Measurements from ENCODE around the gene MED25. TPM values are rescaled to one million over a fixed set of nuclear protein-coding genes. Genes with fewer than 3 reads are reported as not detected.

The MED25 gene
- total and polyA plus RNA-seq, 9 of the 15 experiments (the other 6 are each of a cell fraction or from before 2014, with no cell fraction given), result 4.1 to 93.9 (median 19.3) TPM

DNA sequence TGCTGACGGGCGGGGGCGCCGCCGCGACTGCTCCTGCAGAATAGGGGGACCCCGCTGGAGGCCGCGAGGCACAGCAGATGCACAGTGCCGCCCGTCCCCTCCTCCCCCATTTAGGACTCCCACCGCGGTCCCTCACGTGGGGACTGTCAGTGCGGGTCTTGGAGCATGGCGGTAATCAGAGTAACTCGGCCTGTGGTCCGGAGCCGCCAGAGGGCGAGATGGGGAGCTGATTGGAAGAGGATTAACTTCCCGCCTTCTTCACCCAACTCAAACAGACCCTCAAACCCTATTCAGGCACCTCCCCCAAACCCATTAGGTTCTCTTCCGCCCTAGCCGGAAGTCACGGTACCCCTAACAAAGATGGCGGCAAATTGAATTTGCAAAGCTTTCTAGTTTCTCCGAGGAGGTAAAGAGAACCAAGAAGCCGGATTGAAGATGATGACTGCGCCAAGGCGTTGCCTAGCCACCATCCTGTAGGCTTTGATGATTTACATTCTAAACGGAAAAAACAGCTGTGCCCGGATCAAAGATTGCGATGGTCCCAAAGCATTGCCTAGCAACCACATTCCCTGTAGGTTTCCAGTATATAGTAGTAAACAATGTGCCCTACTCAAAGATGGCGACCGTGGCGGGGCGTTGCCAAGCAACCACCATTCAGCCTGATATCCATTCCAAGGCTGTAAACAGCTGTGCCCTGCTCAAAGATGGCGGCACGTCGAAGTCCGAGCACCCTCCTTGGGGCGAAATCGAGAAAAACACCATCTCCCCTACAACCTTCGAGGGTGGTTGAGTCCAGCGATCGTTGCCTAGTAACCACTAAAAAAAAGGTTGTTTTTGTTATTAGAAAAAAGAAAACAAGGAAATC is 4.9 kb upstream of the MED25 start, which contains the start of gene FUZ (continued):
- TF ChIP-seq, protein P1, sequence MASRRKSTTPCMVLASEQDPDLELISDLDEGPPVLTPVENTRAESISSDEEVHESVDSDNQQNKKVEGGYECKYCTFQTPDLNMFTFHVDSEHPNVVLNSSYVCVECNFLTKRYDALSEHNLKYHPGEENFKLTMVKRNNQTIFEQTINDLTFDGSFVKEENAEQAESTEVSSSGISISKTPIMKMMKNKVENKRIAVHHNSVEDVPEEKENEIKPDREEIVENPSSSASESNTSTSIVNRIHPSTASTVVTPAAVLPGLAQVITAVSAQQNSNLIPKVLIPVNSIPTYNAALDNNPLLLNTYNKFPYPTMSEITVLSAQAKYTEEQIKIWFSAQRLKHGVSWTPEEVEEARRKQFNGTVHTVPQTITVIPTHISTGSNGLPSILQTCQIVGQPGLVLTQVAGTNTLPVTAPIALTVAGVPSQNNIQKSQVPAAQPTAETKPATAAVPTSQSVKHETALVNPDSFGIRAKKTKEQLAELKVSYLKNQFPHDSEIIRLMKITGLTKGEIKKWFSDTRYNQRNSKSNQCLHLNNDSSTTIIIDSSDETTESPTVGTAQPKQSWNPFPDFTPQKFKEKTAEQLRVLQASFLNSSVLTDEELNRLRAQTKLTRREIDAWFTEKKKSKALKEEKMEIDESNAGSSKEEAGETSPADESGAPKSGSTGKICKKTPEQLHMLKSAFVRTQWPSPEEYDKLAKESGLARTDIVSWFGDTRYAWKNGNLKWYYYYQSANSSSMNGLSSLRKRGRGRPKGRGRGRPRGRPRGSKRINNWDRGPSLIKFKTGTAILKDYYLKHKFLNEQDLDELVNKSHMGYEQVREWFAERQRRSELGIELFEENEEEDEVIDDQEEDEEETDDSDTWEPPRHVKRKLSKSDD (conservative IDR thresholded peaks at IDR 0.05; ENCODE audit: low read length), result peak; percentile 98
- TF ChIP-seq ZNF23 (CRISPR knock-in tag; IDR thresholded peaks at IDR 0.05), result no peak
- TF ChIP-seq TEAD4 (IDR thresholded peaks at IDR 0.05; ENCODE audit: low read length), result 0 out of 2 replicates have a peak, but pooled peaks have one; percentile 42
- TF ChIP-seq TEAD4 (CRISPR knock-in tag; IDR thresholded peaks at IDR 0.05; ENCODE audit: borderline replicate concordance), result no peak; the same call in 1 of the 2 replicates
- 0 out of 4 replicates have a peak, but pooled peaks of 1 of the 2 experiments have one; percentile 6 for TF ChIP-seq RCOR1 (IDR thresholded peaks at IDR 0.05; ENCODE audit: borderline replicate concordance in 1 of 2, low read depth in 2 of 2, low read length in 2 of 2)
- TF ChIP-seq EGR1 (conservative IDR thresholded peaks at IDR 0.05), result peak; percentile 29; the same call in 1 of the 2 replicates
- TF ChIP-seq HMGN3 (IDR thresholded peaks at IDR 0.05; ENCODE audit: borderline replicate concordance, extremely low read depth, insufficient read length, low read depth, low read length), result peak; percentile 52
- peak in 1 of 2 experiments; percentile 18; a peak in 1 of 4 replicates for TF ChIP-seq RAD21 (CRISPR knock-in tag; conservative IDR thresholded peaks at IDR 0.05 in 1 of 2, IDR thresholded peaks at IDR 0.05 in 1 of 2)
- TF ChIP-seq, protein P2, sequence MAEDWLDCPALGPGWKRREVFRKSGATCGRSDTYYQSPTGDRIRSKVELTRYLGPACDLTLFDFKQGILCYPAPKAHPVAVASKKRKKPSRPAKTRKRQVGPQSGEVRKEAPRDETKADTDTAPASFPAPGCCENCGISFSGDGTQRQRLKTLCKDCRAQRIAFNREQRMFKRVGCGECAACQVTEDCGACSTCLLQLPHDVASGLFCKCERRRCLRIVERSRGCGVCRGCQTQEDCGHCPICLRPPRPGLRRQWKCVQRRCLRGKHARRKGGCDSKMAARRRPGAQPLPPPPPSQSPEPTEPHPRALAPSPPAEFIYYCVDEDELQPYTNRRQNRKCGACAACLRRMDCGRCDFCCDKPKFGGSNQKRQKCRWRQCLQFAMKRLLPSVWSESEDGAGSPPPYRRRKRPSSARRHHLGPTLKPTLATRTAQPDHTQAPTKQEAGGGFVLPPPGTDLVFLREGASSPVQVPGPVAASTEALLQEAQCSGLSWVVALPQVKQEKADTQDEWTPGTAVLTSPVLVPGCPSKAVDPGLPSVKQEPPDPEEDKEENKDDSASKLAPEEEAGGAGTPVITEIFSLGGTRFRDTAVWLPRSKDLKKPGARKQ (CRISPR knock-in tag; IDR thresholded peaks at IDR 0.05), result no peak
- no peak for TF ChIP-seq ZC3H4 (CRISPR knock-in tag; IDR thresholded peaks at IDR 0.05; ENCODE audit: borderline replicate concordance)
- no peak for TF ChIP-seq CBFA2T2 (conservative IDR thresholded peaks at IDR 0.05)
- TF ChIP-seq DACH1 (IDR thresholded peaks at IDR 0.05; ENCODE audit: partially characterized antibody), result peak; percentile 99
- TF ChIP-seq MIER1 (IDR thresholded peaks at IDR 0.05; ENCODE audit: low read depth), result no peak
- peak; percentile 91 for TF ChIP-seq TCF7L2 (IDR thresholded peaks at IDR 0.05; ENCODE audit: low read depth, low read length)
- 0 out of 2 replicates have a peak, but pooled peaks have one; percentile 31 for TF ChIP-seq TOE1 (IDR thresholded peaks at IDR 0.05; ENCODE audit: borderline replicate concordance)
- TF ChIP-seq TOE1 (CRISPR knock-in tag; IDR thresholded peaks at IDR 0.05; ENCODE audit: borderline replicate concordance, low read depth), result no peak
- TF ChIP-seq, protein P3, sequence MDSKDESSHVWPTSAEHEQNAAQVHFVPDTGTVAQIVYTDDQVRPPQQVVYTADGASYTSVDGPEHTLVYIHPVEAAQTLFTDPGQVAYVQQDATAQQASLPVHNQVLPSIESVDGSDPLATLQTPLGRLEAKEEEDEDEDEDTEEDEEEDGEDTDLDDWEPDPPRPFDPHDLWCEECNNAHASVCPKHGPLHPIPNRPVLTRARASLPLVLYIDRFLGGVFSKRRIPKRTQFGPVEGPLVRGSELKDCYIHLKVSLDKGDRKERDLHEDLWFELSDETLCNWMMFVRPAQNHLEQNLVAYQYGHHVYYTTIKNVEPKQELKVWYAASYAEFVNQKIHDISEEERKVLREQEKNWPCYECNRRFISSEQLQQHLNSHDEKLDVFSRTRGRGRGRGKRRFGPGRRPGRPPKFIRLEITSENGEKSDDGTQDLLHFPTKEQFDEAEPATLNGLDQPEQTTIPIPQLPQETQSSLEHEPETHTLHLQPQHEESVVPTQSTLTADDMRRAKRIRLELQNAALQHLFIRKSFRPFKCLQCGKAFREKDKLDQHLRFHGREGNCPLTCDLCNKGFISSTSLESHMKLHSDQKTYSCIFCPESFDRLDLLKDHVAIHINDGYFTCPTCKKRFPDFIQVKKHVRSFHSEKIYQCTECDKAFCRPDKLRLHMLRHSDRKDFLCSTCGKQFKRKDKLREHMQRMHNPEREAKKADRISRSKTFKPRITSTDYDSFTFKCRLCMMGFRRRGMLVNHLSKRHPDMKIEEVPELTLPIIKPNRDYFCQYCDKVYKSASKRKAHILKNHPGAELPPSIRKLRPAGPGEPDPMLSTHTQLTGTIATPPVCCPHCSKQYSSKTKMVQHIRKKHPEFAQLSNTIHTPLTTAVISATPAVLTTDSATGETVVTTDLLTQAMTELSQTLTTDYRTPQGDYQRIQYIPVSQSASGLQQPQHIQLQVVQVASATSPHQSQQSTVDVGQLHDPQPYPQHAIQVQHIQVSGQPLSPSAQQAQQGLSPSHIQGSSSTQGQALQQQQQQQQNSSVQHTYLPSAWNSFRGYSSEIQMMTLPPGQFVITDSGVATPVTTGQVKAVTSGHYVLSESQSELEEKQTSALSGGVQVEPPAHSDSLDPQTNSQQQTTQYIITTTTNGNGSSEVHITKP (IDR thresholded peaks at IDR 0.05; ENCODE audit: partially characterized antibody), result peak; percentile 99
- TF ChIP-seq L3MBTL2 (IDR thresholded peaks at IDR 0.05), result peak; percentile 25; the same call in 1 of the 2 replicates
- TF ChIP-seq RB1 (IDR thresholded peaks at IDR 0.05; ENCODE audit: low read depth), result peak; percentile 30; the same call in 1 of the 2 replicates

Data from K562 (cell line).